ENCODE data around the gene SUPT3H. TPM values are rescaled to one million over a fixed set of nuclear protein-coding genes. Genes with fewer than 3 reads are reported as not detected.
A peak's percentile ranks its signal among the peaks of the same experiment; 100 is the strongest.

The SUPT3H gene
- total RNA-seq, 2 experiments from 2014 or later: 8.7 to 9.0 TPM

DNA sequence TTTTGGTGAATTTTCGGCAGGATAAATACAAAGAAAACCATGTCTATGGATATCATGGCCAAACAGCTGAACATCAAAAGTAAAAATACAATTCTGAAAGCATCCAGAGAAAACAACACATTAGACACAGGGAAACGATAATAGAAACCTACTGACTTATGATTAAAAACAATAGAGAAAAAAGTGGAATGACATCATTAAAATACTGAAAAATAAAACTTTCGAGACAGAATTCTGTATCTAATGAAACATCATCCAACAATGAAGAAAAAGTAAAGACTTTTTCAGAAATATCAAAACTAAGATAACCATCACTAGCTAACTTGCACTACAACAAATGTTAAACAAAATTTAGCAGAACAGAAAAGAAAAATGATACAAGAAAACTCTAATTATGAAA is 434.2 kb downstream of the SUPT3H start:
- H3K36me3 Mint-ChIP-seq (ENCODE audit: low read depth): peaks cover 38% of the 10 kb centered on the region
- no peaks in the 10 kb centered on the region for H3K27me3 Mint-ChIP-seq
- H3K4me3 Mint-ChIP-seq: no peak overlapping the region
- H3K4me1 Mint-ChIP-seq: peaks cover 18% of the 10 kb centered on the region
- peaks cover 52% of the 10 kb centered on the region for H3K9me3 Mint-ChIP-seq
- CTCF ChIA-PET: interaction anchor here (1.0 kb wide), 1 partner anchor 12 kb away, joined by 3 read pairs; no protein-coding TSS in a partner anchor
- no peak for DNase-seq
- no peak overlapping the region for H3K27ac Mint-ChIP-seq
- POLR2A ChIA-PET: no interaction called here

- Mint-ChIP-seq H3K9me3 (peaks cover 57% of the 10 kb centered on the region), H3K4me1 (peaks cover 23% of the 10 kb centered on the region), H3K4me3 (no peak overlapping the region), H3K27me3 (no peaks in the 10 kb centered on the region), H3K27ac (no peak overlapping the region), H3K36me3 (ENCODE audit: low read depth) (peaks cover 41% of the 10 kb centered on the region)
- ChIA-PET POLR2A (no interaction called here), CTCF (no interaction called here)
- no peak for DNase-seq
These were observed 434.9 kb downstream of the SUPT3H start for GRCh38 chr6:44942798-44943197.

GRCh38 chr6:44942201-44942600 is 435.5 kb downstream of the SUPT3H start:
- Mint-ChIP-seq H3K27ac (no peak overlapping the region), H3K4me1 (peaks cover 26% of the 10 kb centered on the region), H3K4me3 (no peak overlapping the region), H3K27me3 (no peaks in the 10 kb centered on the region), H3K9me3 (peaks cover 55% of the 10 kb centered on the region), H3K36me3 (ENCODE audit: low read depth) (peaks cover 39% of the 10 kb centered on the region)
- CTCF ChIA-PET: no interaction called here
- POLR2A ChIA-PET: no interaction called here
- DNase-seq: no peak

GRCh38 chr6:44940367-44940766 is 437.4 kb downstream of the SUPT3H start:
- Mint-ChIP-seq H3K36me3 (ENCODE audit: low read depth) (peaks cover 41% of the 10 kb centered on the region), H3K27me3 (no peaks in the 10 kb centered on the region), H3K27ac (no peak overlapping the region), H3K9me3 (peaks cover 48% of the 10 kb centered on the region), H3K4me3 (no peak overlapping the region), H3K4me1 (peaks cover 40% of the 10 kb centered on the region)
- POLR2A ChIA-PET: no interaction called here
- no peak for DNase-seq
- CTCF ChIA-PET: no interaction called here

DNA sequence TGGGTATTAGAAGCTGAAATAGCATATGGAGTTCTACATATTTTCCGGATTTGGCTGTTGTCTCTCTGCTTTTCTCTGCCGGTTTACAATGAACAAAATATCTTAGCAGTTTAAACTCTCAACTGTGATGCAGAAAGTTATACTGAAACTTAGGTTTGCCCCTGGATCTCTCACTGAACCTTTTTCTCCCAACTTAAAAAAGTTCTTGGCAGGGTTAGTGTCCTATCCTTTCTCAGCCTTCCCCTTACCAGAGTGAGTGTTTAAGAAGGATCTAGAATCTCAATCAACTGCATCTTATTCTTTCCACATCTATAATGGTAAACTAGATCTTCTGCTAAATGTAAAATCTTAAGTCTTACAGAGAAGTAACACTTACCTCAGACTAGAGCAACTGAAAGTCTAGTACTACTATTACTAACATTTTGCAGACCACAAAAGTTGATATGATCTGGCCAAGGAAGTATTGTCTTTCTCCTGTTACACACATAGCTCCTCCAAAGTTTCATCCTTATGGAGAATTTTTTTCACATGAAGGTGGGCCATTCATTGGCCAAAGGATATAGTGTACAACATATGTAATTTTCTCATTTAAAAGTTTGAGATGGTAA is 441.9 kb downstream of the SUPT3H start:
- Mint-ChIP-seq H3K4me1 (peaks cover 60% of the 10 kb centered on the region), H3K4me3 (no peak overlapping the region)

GRCh38 chr6:44933108-44933507 is 444.6 kb downstream of the SUPT3H start:
- H3K27ac Mint-ChIP-seq: peak overlapping the region; percentile 95
- DNase-seq: no peak
- POLR2A ChIA-PET: no interaction called here
- H3K27me3 Mint-ChIP-seq: no peaks in the 10 kb centered on the region
- CTCF ChIA-PET: interaction anchor here (0.9 to 1.0 kb wide), 2 partner anchors 80 to 302 kb away, joined by 3 to 4 read pairs; no protein-coding TSS in a partner anchor
- H3K36me3 Mint-ChIP-seq (ENCODE audit: low read depth): peaks cover 27% of the 10 kb centered on the region
- H3K4me1 Mint-ChIP-seq: peaks cover 54% of the 10 kb centered on the region
- peak overlapping the region; percentile 74 for H3K4me3 Mint-ChIP-seq
- peaks cover 6% of the 10 kb centered on the region for H3K9me3 Mint-ChIP-seq

More for the DNA sequence above, 441.9 kb downstream of the SUPT3H start:
- H3K27me3 Mint-ChIP-seq: no peaks in the 10 kb centered on the region
- peaks cover 36% of the 10 kb centered on the region for H3K36me3 Mint-ChIP-seq (ENCODE audit: low read depth)
- ChIA-PET POLR2A (no interaction called here), CTCF (interaction anchor here (0.8 to 1.4 kb wide), 4 partner anchors 11 to 41 kb away, joined by 3 read pairs; no protein-coding TSS in a partner anchor)
- peak overlapping the region; percentile 87 for H3K27ac Mint-ChIP-seq
- DNase-seq: no peak
- H3K9me3 Mint-ChIP-seq: peaks cover 26% of the 10 kb centered on the region

DNA sequence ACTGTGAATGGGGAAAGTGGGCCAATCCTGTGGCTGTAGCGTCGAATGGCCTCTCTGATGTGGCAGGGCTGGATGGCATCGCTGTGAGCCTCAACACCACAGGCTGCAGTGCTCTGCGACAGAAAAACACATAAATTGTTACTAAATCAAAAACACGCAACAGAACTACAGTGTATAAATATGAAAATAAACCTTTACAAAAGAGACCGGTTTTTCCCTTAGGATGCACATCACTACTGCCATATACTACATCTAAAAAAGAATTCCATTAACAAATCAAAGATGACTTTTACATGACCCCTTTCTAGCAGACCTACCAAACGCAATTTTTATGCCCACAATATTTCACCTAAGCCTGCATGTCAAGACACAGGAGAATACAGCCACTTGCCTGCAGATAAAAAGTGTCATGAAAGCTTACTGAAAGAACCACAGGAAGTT is 445.1 kb downstream of the SUPT3H start:
- H3K9me3 Mint-ChIP-seq: peaks cover 5% of the 10 kb centered on the region
- H3K4me1 Mint-ChIP-seq: peaks cover 53% of the 10 kb centered on the region
- peaks cover 29% of the 10 kb centered on the region for H3K36me3 Mint-ChIP-seq (ENCODE audit: low read depth)
- peak overlapping the region; percentile 74 for H3K4me3 Mint-ChIP-seq
- H3K27me3 Mint-ChIP-seq: no peaks in the 10 kb centered on the region
- DNase-seq: peak; percentile 65
- ChIA-PET POLR2A (no interaction called here), CTCF (interaction anchor here (0.9 kb wide), 1 partner anchor 302 kb away, joined by 4 read pairs; no protein-coding TSS in a partner anchor)
- peak overlapping the region; percentile 95 for H3K27ac Mint-ChIP-seq

DNA sequence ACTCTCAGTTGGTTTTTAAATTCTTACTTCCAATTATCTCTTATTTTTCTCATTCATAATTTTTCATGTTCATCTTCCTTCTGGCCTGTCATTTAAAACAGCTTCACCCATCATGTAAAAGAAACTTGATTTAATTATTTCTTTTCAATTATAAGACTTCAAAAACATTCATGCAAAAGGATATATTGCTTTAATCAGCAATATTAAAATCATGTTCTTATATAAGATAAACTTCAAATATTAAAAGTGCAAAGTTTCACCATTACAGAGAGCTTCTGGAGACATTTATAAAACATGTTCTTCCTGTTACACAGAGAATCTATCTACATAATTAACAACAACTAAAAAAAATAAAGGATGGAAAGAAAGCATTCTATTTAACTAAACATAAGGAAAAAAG is 446.3 kb downstream of the SUPT3H start:
- Mint-ChIP-seq H3K4me3 (peak overlapping the region; percentile 77), H3K27me3 (no peaks in the 10 kb centered on the region), H3K27ac (peak overlapping the region; percentile 93), H3K36me3 (ENCODE audit: low read depth) (peaks cover 29% of the 10 kb centered on the region), H3K9me3 (peaks cover 2% of the 10 kb centered on the region), H3K4me1 (peaks cover 45% of the 10 kb centered on the region)
- ChIA-PET CTCF (interaction anchor here (1.8 kb wide), 1 partner anchor 11 kb away, joined by 5 read pairs; no protein-coding TSS in a partner anchor), POLR2A (no interaction called here)
- DNase-seq: no peak

GRCh38 chr6:44926556-44926955 is 451.2 kb downstream of the SUPT3H start:
- ChIA-PET CTCF (interaction anchor here (1.0 kb wide), 1 partner anchor 11 kb away, joined by 3 read pairs; no protein-coding TSS in a partner anchor), POLR2A (no interaction called here)
- H3K27me3 Mint-ChIP-seq: no peaks in the 10 kb centered on the region
- peaks cover 2% of the 10 kb centered on the region for H3K9me3 Mint-ChIP-seq
- no peak overlapping the region for H3K27ac Mint-ChIP-seq
- H3K36me3 Mint-ChIP-seq (ENCODE audit: low read depth): peaks cover 25% of the 10 kb centered on the region
- H3K4me3 Mint-ChIP-seq: no peak overlapping the region
- no peak for DNase-seq
- peaks cover 51% of the 10 kb centered on the region for H3K4me1 Mint-ChIP-seq

DNA sequence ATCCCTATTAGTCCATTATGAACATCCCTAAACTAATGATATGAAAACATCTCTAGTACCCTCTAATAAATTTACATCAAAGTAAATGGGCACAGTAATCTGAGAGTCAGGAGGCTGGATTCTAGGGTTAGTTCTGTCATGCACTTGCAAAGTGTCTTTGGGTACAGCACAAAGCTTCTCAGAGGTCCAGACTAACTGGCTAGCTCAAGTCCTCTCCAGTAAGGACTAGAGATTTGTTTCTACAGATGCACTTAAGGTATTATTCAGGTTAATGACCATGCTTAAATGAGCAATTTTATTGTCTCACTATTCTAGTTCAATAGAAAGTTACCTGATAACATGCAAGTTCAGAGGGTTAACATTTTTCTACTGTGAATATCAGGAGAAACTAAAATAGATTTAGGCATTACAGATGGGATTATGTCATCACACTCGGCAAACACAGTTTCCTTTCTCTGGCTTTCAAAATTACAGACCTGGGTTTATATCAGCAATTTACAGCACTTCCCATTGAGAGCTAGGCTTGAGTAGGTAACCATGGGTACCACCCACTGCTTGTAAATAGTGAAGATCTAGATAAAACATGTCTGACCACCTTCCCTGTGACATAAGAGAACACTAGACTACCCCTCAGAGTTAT is 452.5 kb downstream of the SUPT3H start:
- peaks cover 2% of the 10 kb centered on the region for H3K9me3 Mint-ChIP-seq
- peak overlapping the region; percentile 56 for H3K27ac Mint-ChIP-seq
- H3K27me3 Mint-ChIP-seq: no peaks in the 10 kb centered on the region
- H3K4me1 Mint-ChIP-seq: peaks cover 50% of the 10 kb centered on the region
- no peak overlapping the region for H3K4me3 Mint-ChIP-seq
- H3K36me3 Mint-ChIP-seq (ENCODE audit: low read depth): peaks cover 15% of the 10 kb centered on the region
- POLR2A ChIA-PET: no interaction called here
- CTCF ChIA-PET: interaction anchor here (1.1 kb wide), 1 partner anchor 11 kb away, joined by 3 read pairs; no protein-coding TSS in a partner anchor
- DNase-seq: peak; percentile 53

DNA sequence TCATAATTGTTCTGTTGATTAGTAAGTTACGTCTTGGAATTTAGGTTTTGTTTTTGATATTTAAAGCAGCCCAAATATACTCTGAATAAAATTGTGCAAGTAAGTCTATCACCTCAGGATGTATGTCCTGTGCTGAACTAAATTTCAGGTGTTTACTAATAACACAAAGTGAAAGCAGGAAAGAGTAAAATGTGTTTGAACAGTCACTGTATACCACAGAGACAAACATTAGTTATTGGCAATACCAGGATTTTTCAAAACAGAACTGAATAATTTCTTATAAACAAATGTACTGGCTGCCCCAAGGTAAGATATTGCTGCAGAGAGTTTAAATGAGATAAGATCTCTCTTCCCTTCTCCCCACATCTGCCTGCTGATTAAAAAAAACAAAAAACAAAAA is 454.3 kb downstream of the SUPT3H start:
- Mint-ChIP-seq H3K4me3 (no peak overlapping the region), H3K36me3 (ENCODE audit: low read depth) (peaks cover 17% of the 10 kb centered on the region), H3K27me3 (no peaks in the 10 kb centered on the region), H3K9me3 (peaks cover 2% of the 10 kb centered on the region), H3K4me1 (peaks cover 50% of the 10 kb centered on the region), H3K27ac (peak overlapping the region; percentile 69)
- ChIA-PET POLR2A (no interaction called here), CTCF (no interaction called here)
- no peak for DNase-seq

GRCh38 chr6:44921798-44922197 is 455.9 kb downstream of the SUPT3H start:
- no peak for DNase-seq
- Mint-ChIP-seq H3K27me3 (no peaks in the 10 kb centered on the region), H3K4me1 (peaks cover 46% of the 10 kb centered on the region), H3K27ac (peak overlapping the region; percentile 38), H3K36me3 (ENCODE audit: low read depth) (peaks cover 11% of the 10 kb centered on the region), H3K4me3 (no peak overlapping the region), H3K9me3 (no peaks in the 10 kb centered on the region)
- CTCF ChIA-PET: no interaction called here
- POLR2A ChIA-PET: no interaction called here

DNA sequence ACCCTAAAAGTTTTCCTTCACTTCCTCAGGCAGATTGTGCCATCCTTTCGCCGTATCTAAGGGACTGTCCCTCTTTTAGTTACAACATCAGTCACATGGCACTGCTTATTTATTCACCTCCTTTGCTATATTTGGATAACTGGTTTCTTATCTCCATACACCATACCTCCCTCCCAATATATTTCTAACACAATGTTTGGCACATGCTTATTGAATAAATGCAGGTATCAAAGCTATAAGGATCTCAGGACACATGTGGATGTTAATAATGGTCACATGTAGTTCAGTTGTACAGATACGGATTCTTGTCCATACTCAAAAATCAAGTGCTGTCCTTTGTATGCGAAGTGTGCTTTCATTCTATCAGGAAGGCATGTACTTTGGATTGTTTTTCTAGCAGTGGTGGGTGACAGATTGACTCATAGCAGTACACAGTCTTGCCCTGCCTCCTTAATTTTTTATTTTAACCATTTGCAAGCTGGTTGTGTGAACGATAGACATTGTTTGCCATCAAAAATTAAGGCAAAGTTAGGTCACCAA is 456.7 kb downstream of the SUPT3H start:
- H3K4me3 Mint-ChIP-seq: no peak overlapping the region
- H3K27ac Mint-ChIP-seq: no peak overlapping the region
- no peaks in the 10 kb centered on the region for H3K9me3 Mint-ChIP-seq
- H3K36me3 Mint-ChIP-seq (ENCODE audit: low read depth): peaks cover 11% of the 10 kb centered on the region
- POLR2A ChIA-PET: no interaction called here
- CTCF ChIA-PET: interaction anchor here (0.9 to 1.1 kb wide), 3 partner anchors 10 to 69 kb away, joined by 3 to 5 read pairs (median 3); no protein-coding TSS in a partner anchor
- DNase-seq: no peak
- H3K4me1 Mint-ChIP-seq: peaks cover 46% of the 10 kb centered on the region
- H3K27me3 Mint-ChIP-seq: no peaks in the 10 kb centered on the region
